Endometrial microvascular endothelial cells (primary cell): ENCODE measurements around the gene LMNTD2. TPM values are rescaled to one million over a fixed set of nuclear protein-coding genes. Genes with fewer than 3 reads are reported as not detected.

Source experiments
- total RNA-seq: library from RNA; depleted of rRNA; stranded (reverse); fragments of >200 nt; gene quantifications from one replicate; pipeline ENCODE4 v1.2.3, GENCODE V29; 2015; ENCODE audit errors: inconsistent ontology term

The LMNTD2 gene
- total RNA-seq, 1 donor from 2014 or later, result 0.65 TPM

Other genes starting within 250 kb of the LMNTD2 start
- 26.2 TPM for gene IFITM1, start 246.7 kb downstream of the LMNTD2 start, total RNA-seq
- 231 TPM for gene IFITM3, start 239.9 kb downstream of the LMNTD2 start, total RNA-seq
- 0.09 TPM for gene B4GALNT4, start 191.2 kb downstream of the LMNTD2 start, total RNA-seq
- gene PKP3, start 166.5 kb downstream of the LMNTD2 start, total RNA-seq, result not detected
- 71.1 TPM for gene SIGIRR, start 145.7 kb downstream of the LMNTD2 start, total RNA-seq
- 0.09 TPM for gene ANO9, start 118.7 kb downstream of the LMNTD2 start, total RNA-seq
- 43.1 TPM for gene PTDSS2, start 110.5 kb downstream of the LMNTD2 start, total RNA-seq
- gene RNH1, start 53.5 kb downstream of the LMNTD2 start, total RNA-seq, result 278 TPM
- 82.1 TPM for gene HRAS, start 25.2 kb downstream of the LMNTD2 start, total RNA-seq
- gene LRRC56, start 23.2 kb downstream of the LMNTD2 start, total RNA-seq, result not detected
- 34.7 TPM for gene RASSF7, start 232 bp upstream of the LMNTD2 start, total RNA-seq
- gene PHRF1, start 15.7 kb upstream of the LMNTD2 start, total RNA-seq, result 15.8 TPM
- gene IRF7, start 55.2 kb upstream of the LMNTD2 start, total RNA-seq, result 31.4 TPM
- not detected for gene CDHR5, start 64.2 kb upstream of the LMNTD2 start, total RNA-seq
- gene SCT, start 66.4 kb upstream of the LMNTD2 start, total RNA-seq, result not detected
- not detected for gene DRD4, start 76.5 kb upstream of the LMNTD2 start, total RNA-seq
- 28.2 TPM for gene DEAF1, start 134.5 kb upstream of the LMNTD2 start, total RNA-seq
- 29.5 TPM for gene TMEM80, start 135.1 kb upstream of the LMNTD2 start, total RNA-seq
- gene EPS8L2, start 145.5 kb upstream of the LMNTD2 start, total RNA-seq, result 0.56 TPM
- gene TALDO1, start 186.7 kb upstream of the LMNTD2 start, total RNA-seq, result 293 TPM
- gene GATD1, start 216.7 kb upstream of the LMNTD2 start, total RNA-seq, result 36.2 TPM
- gene CEND1, start 229.4 kb upstream of the LMNTD2 start, total RNA-seq, result 0.46 TPM
- gene SLC25A22, start 237.5 kb upstream of the LMNTD2 start, total RNA-seq, result 44.4 TPM
- 19.9 TPM for gene PIDD1, start 244.5 kb upstream of the LMNTD2 start, total RNA-seq
- gene RPLP2, start 249.2 kb upstream of the LMNTD2 start, total RNA-seq, result 402 TPM